ENCODE measurements around the gene BLM.
"Not testable (repeated sequence)": the region's sequence is repeated elsewhere in the genome, so short reads cannot be mapped to it uniquely, and the experiment has no call there.

BLM gene

GRCh38 chr15:90825115-90825899 is 108.2 kb downstream of the BLM start:
- DNase-seq = not testable (repeated sequence)

- not testable (repeated sequence) for DNase-seq
These were observed 109.2 kb downstream of the BLM start for GRCh38 chr15:90826206-90826885.

GRCh38 chr15:90826886-90827435 is 109.8 kb downstream of the BLM start:
- no peak for DNase-seq

- DNase-seq = no peak
These were observed 111.0 kb downstream of the BLM start for GRCh38 chr15:90828111-90828510.

GRCh38 chr15:90829126-90829525 is 112.0 kb downstream of the BLM start:
- no peak for DNase-seq

GRCh38 chr15:90829942-90830440 is 112.8 kb downstream of the BLM start:
- no peak for DNase-seq

GRCh38 chr15:90834626-90835025 is 117.5 kb downstream of the BLM start:
- no peak for DNase-seq

GRCh38 chr15:90836296-90836871 is 119.2 kb downstream of the BLM start:
- DNase-seq = no peak

- DNase-seq = no peak
These were observed 119.9 kb downstream of the BLM start for GRCh38 chr15:90837094-90837493.

- peak; percentile 82 for DNase-seq
These were observed 121.0 kb downstream of the BLM start for GRCh38 chr15:90838139-90838538.

GRCh38 chr15:90838544-90838943 is 121.4 kb downstream of the BLM start:
- DNase-seq = no peak

- DNase-seq = no peak
These were observed 122.3 kb downstream of the BLM start for GRCh38 chr15:90839187-90840071.

- no peak for DNase-seq
These were observed 123.2 kb downstream of the BLM start for GRCh38 chr15:90840157-90840855.

- no peak for DNase-seq
These were observed 123.8 kb downstream of the BLM start for GRCh38 chr15:90840954-90841353.

- DNase-seq = no peak
These were observed 127.5 kb downstream of the BLM start for GRCh38 chr15:90844696-90845095.

- DNase-seq = no peak
These were observed 128.2 kb downstream of the BLM start for GRCh38 chr15:90845201-90845949.

GRCh38 chr15:90849424-90849823 is 132.3 kb downstream of the BLM start:
- not testable (repeated sequence) for DNase-seq

- no peak for DNase-seq
These were observed 134.0 kb downstream of the BLM start for GRCh38 chr15:90851114-90851513.

- no peak for DNase-seq
These were observed 134.8 kb downstream of the BLM start for GRCh38 chr15:90851940-90852339.

GRCh38 chr15:90855139-90855538 is 138.0 kb downstream of the BLM start:
- no peak for DNase-seq

- no peak for DNase-seq
These were observed 140.2 kb downstream of the BLM start for GRCh38 chr15:90857337-90857736.
